Activated naive CD4-positive, alpha-beta T cell treated with anti-CD3 and anti-CD28 coated beads, Interleukin-2, amount 50 U/mL, for 24 hours (primary cell): ENCODE measurements around the gene RASA3.
A peak's percentile ranks its signal among the peaks of the same experiment; 100 is the strongest.
"Not testable (repeated sequence)": the region's sequence is repeated elsewhere in the genome, so short reads cannot be mapped to it uniquely, and the experiment has no call there.

Experiments
- H3K27ac Mint-ChIP-seq: one replicate; pipeline ENCODE4 v1.8.0; 2021; ENCODE audit warnings: mild to moderate bottlenecking, mixed read lengths
- H3K27me3 Mint-ChIP-seq: one replicate; pipeline ENCODE4 v1.8.0; 2021; ENCODE audit warnings: mixed read lengths
- H3K36me3 Mint-ChIP-seq: one replicate; pipeline ENCODE4 v1.8.0; 2021; ENCODE audit warnings: mixed read lengths
- H3K4me1 Mint-ChIP-seq: one replicate; pipeline ENCODE4 v1.8.0; 2021; ENCODE audit warnings: mixed read lengths
- H3K4me3 Mint-ChIP-seq: one replicate; pipeline ENCODE4 v1.8.0; 2021; ENCODE audit warnings: mild to moderate bottlenecking, mixed read lengths
- H3K9me3 Mint-ChIP-seq: one replicate; pipeline ENCODE4 v1.8.0; 2021; ENCODE audit warnings: mixed read lengths

Gene RASA3

GRCh38 chr13:114115191-114115671 is 17.2 kb downstream of the RASA3 start:
- H3K9me3 Mint-ChIP-seq = no peaks in the 10 kb centered on the region
- peaks cover 3% of the 10 kb centered on the region for H3K36me3 Mint-ChIP-seq
- H3K4me3 Mint-ChIP-seq = peak overlapping the region; percentile 67
- no peaks in the 10 kb centered on the region for H3K27me3 Mint-ChIP-seq
- H3K4me1 Mint-ChIP-seq = peaks cover 64% of the 10 kb centered on the region
- H3K27ac Mint-ChIP-seq = peak overlapping the region; percentile 87

- Mint-ChIP-seq H3K4me3 (peak overlapping the region; percentile 53), H3K4me1 (peaks cover 70% of the 10 kb centered on the region), H3K27ac (peak overlapping the region; percentile 89)
- H3K36me3 Mint-ChIP-seq, H3K9me3 Mint-ChIP-seq, H3K27me3 Mint-ChIP-seq: not testable (repeated sequence)
These were observed 17.8 kb downstream of the RASA3 start for GRCh38 chr13:114114666-114115065.

GRCh38 chr13:114114006-114114640 is 18.3 kb downstream of the RASA3 start:
- Mint-ChIP-seq H3K9me3 (no peaks in the 10 kb centered on the region), H3K4me3 (peak overlapping the region; percentile 53), H3K27me3 (no peaks in the 10 kb centered on the region), H3K4me1 (peaks cover 72% of the 10 kb centered on the region), H3K27ac (peak overlapping the region; percentile 89), H3K36me3 (peaks cover 3% of the 10 kb centered on the region)

- H3K27me3 Mint-ChIP-seq, H3K9me3 Mint-ChIP-seq, H3K36me3 Mint-ChIP-seq: not testable (repeated sequence)
- H3K27ac Mint-ChIP-seq = peak overlapping the region; percentile 92
- peak overlapping the region; percentile 69 for H3K4me3 Mint-ChIP-seq
- peaks cover 72% of the 10 kb centered on the region for H3K4me1 Mint-ChIP-seq
These were observed 19.0 kb downstream of the RASA3 start for GRCh38 chr13:114113395-114113794.

GRCh38 chr13:114112826-114113322 is 19.5 kb downstream of the RASA3 start:
- Mint-ChIP-seq H3K27me3 (no peaks in the 10 kb centered on the region), H3K4me3 (peak overlapping the region; percentile 69), H3K9me3 (no peaks in the 10 kb centered on the region), H3K36me3 (peaks cover 5% of the 10 kb centered on the region), H3K27ac (peak overlapping the region; percentile 96), H3K4me1 (peaks cover 72% of the 10 kb centered on the region)

GRCh38 chr13:114112231-114112825 is 20.1 kb downstream of the RASA3 start:
- peak overlapping the region; percentile 96 for H3K27ac Mint-ChIP-seq
- H3K36me3 Mint-ChIP-seq = peaks cover 5% of the 10 kb centered on the region
- peaks cover 69% of the 10 kb centered on the region for H3K4me1 Mint-ChIP-seq
- no peak overlapping the region for H3K4me3 Mint-ChIP-seq
- H3K27me3 Mint-ChIP-seq = no peaks in the 10 kb centered on the region
- H3K9me3 Mint-ChIP-seq = no peaks in the 10 kb centered on the region

GRCh38 chr13:114111577-114111976 is 20.8 kb downstream of the RASA3 start:
- Mint-ChIP-seq H3K27ac (peak overlapping the region; percentile 96), H3K9me3 (no peaks in the 10 kb centered on the region), H3K36me3 (peaks cover 5% of the 10 kb centered on the region), H3K4me1 (peaks cover 76% of the 10 kb centered on the region), H3K27me3 (no peaks in the 10 kb centered on the region), H3K4me3 (peak overlapping the region; percentile 33)

- not testable (repeated sequence) for H3K27me3 Mint-ChIP-seq, H3K36me3 Mint-ChIP-seq, H3K9me3 Mint-ChIP-seq
- peak overlapping the region; percentile 95 for H3K27ac Mint-ChIP-seq
- peaks cover 80% of the 10 kb centered on the region for H3K4me1 Mint-ChIP-seq
- H3K4me3 Mint-ChIP-seq = peak overlapping the region; percentile 79
These were observed 21.6 kb downstream of the RASA3 start for GRCh38 chr13:114110830-114111189.

- Mint-ChIP-seq H3K9me3 (no peaks in the 10 kb centered on the region), H3K27ac (peak overlapping the region; percentile 98), H3K4me1 (peaks cover 80% of the 10 kb centered on the region), H3K36me3 (peaks cover 5% of the 10 kb centered on the region), H3K4me3 (peak overlapping the region; percentile 83), H3K27me3 (no peaks in the 10 kb centered on the region)
These were observed 22.2 kb downstream of the RASA3 start for GRCh38 chr13:114110091-114110829.

GRCh38 chr13:114109641-114110041 is 22.8 kb downstream of the RASA3 start:
- Mint-ChIP-seq H3K36me3 (peaks cover 4% of the 10 kb centered on the region), H3K4me3 (peak overlapping the region; percentile 83)

GRCh38 chr13:114108894-114109293 is 23.5 kb downstream of the RASA3 start:
- Mint-ChIP-seq H3K36me3 (peaks cover 5% of the 10 kb centered on the region), H3K9me3 (no peaks in the 10 kb centered on the region), H3K27me3 (no peaks in the 10 kb centered on the region), H3K27ac (peak overlapping the region; percentile 98), H3K4me3 (peak overlapping the region; percentile 83), H3K4me1 (peaks cover 77% of the 10 kb centered on the region)

More at GRCh38 chr13:114109641-114110041, 22.8 kb downstream of the RASA3 start:
- peak overlapping the region; percentile 98 for H3K27ac Mint-ChIP-seq
- no peaks in the 10 kb centered on the region for H3K9me3 Mint-ChIP-seq
- H3K27me3 Mint-ChIP-seq = no peaks in the 10 kb centered on the region
- H3K4me1 Mint-ChIP-seq = peaks cover 80% of the 10 kb centered on the region

GRCh38 chr13:114108141-114108761 is 24.2 kb downstream of the RASA3 start:
- no peaks in the 10 kb centered on the region for H3K9me3 Mint-ChIP-seq
- peaks cover 76% of the 10 kb centered on the region for H3K4me1 Mint-ChIP-seq
- no peaks in the 10 kb centered on the region for H3K27me3 Mint-ChIP-seq
- H3K36me3 Mint-ChIP-seq = peaks cover 5% of the 10 kb centered on the region
- peak overlapping the region; percentile 98 for H3K27ac Mint-ChIP-seq
- H3K4me3 Mint-ChIP-seq = peak overlapping the region; percentile 83

- peak overlapping the region; percentile 83 for H3K4me3 Mint-ChIP-seq
- H3K36me3 Mint-ChIP-seq = peaks cover 5% of the 10 kb centered on the region
- H3K4me1 Mint-ChIP-seq = peaks cover 75% of the 10 kb centered on the region
- no peaks in the 10 kb centered on the region for H3K9me3 Mint-ChIP-seq
- H3K27ac Mint-ChIP-seq = peak overlapping the region; percentile 98
- H3K27me3 Mint-ChIP-seq = no peaks in the 10 kb centered on the region
These were observed 24.7 kb downstream of the RASA3 start for GRCh38 chr13:114107686-114108081.

- Mint-ChIP-seq H3K36me3 (peaks cover 5% of the 10 kb centered on the region), H3K27me3 (no peaks in the 10 kb centered on the region), H3K9me3 (no peaks in the 10 kb centered on the region), H3K27ac (peak overlapping the region; percentile 46), H3K4me1 (peaks cover 76% of the 10 kb centered on the region), H3K4me3 (no peak overlapping the region)
These were observed 25.3 kb downstream of the RASA3 start for GRCh38 chr13:114106991-114107685.

GRCh38 chr13:114106526-114106925 is 25.9 kb downstream of the RASA3 start:
- Mint-ChIP-seq H3K27ac (peak overlapping the region; percentile 46), H3K27me3 (no peaks in the 10 kb centered on the region), H3K4me1 (peaks cover 75% of the 10 kb centered on the region), H3K9me3 (no peaks in the 10 kb centered on the region), H3K36me3 (peaks cover 5% of the 10 kb centered on the region), H3K4me3 (no peak overlapping the region)
